HG03460 (cell line): ENCODE measurements around the gene PCK2.

Source experiments
- ATAC-seq: cut with Tn5 transposase; IDR thresholded peaks from one replicate; pipeline ENCODE4 v1.9.1; 2021; ENCODE audit not compliant: unreplicated experiment

PCK2 gene

GRCh38 chr14:24074625-24075484, 19.3 kb upstream of the PCK2 start:
- no peak for ATAC-seq

GRCh38 chr14:24075485-24076301, 18.4 kb upstream of the PCK2 start:
- ATAC-seq: no peak

- ATAC-seq: no peak
These were observed 17.9 kb upstream of the PCK2 start for GRCh38 chr14:24076302-24076601.

- no peak for ATAC-seq
These were observed 17.0 kb upstream of the PCK2 start for GRCh38 chr14:24077086-24077485.

DNA sequence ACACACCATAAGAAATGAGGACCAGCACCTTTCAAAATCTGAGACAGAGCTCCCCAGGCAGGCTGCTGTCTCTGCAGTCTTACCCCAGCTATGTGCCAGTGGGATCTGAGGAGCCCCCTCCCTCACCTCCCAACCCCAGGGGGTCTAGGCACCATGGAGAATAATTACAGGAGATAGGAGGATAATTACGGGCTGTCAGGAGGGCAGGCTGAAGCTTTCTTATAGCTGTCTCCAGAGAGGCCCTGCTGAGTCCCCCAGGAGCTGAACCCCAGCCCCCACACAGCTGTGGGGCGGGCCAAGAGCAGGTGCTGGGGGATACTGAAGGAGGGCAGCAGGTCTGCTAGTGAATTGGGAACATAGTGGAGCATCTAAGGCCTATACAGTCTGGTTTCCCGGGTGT, 16.0 kb upstream of the PCK2 start:
- no peak for ATAC-seq

DNA sequence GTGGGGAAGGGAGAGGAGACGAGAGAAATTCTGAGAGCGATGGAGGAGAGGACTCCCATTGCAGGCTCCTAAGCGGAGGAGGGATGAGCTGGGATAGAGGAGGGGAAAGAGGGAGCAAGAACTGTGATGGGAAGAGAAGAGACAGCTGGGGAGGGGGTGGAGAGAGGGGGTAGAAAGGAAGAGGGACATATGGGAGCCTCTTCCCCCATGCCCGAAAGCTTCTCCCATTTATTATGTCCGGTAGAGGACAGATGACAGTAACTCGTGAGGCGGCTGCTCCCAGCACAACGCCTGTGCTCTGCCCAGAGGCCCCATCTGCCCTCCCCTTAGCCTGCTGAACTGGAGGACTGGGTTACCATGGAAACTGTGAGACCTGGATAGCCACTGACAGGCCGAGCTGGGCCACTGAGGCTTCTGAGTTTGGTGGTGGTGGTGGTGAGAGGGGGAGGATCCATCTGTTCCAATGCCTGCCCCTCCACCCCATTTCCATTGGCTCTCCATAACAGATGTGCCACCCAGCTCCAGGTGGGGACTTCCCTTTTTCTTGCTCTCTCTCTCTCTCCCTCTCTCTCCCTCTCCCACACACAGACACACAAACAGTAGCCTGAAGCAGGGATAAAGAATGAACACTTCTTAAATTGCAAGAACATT, 14.5 kb upstream of the PCK2 start:
- no peak for ATAC-seq

DNA sequence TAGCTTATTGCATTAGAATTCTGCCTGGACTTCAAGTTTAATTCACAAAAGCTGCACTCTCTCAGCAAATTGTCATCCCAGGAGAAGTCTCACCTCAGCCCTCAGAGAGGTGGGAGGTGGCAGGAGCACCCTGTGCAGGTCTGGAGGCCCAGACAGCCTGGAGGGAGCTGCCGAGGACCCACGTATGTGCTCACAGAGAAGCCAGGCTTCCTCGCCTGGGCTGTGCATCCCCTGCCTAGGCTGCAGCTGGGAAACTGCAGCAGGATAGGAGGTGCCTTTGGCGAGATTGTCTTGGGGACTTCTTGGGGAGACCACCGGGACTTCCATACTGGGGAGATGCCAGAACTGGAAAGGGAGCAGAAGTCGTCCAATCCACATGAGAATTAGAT, 14.0 kb upstream of the PCK2 start:
- ATAC-seq: no peak

DNA sequence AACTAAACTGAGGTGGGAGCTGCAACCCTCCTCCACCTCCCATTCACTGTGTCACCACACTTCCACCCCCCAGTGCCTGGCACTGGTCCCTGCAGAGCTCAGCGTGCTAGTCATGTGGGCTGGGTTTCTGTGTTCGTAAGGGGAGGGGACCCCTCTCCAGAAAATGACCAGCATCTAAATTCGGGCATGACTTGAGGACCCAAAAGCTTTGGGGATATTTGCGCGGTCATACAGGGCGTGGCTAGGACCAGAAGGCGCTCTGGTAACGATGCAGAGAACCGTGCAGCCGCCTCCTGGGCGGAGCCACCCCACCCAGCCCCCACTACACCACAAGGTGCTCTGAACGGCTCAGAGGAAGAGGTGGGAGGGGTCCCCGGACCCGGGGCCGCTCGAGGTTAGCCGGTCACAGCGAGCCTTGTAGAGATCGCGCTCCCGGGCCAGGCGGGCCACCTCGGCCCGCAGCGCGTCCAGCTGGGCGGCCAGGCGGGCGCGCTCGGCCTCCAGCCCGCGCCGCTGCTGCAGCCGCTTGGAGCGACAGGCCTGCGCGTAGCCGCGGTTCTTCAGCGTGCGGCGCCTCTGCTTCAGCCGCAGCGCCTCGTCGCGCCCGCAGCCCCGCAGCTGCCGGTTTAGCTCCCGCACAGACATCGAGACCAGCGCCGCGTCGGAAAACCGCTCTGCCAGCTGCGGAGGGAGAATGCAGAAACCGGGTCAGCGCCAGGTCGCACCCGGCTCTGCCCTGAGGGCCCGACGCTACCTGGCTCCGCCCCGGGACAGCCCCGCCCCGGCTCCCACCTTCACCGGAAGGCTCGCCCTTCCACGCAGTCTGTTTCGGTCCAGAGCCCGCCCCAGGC, 13.0 kb upstream of the PCK2 start:
- peak; percentile 90 for ATAC-seq

DNA sequence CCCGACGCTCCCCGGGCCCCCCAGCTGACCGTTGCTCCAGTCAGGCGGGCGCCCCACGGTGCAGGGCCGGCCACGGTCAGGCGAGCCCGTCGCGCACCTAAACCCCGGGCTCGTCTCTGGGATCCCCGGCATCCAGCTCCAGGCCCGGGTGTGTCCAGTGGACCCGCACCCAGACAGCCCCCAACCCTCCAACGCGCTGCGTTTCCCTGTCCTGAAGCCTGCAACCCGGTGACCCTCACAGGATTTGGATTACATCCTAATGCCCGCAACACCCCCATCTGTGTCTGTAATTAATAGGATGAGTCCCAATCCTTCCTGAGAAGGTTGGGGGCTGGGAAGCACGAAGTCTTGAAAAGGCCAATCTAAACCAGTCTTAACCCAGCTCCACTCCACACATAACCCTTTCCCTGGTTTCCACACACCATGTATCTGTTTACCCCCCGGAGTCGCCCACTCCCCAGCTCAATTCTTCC, 12.3 kb upstream of the PCK2 start:
- ATAC-seq: no peak

GRCh38 chr14:24082411-24083080, 11.6 kb upstream of the PCK2 start:
- no peak for ATAC-seq

DNA sequence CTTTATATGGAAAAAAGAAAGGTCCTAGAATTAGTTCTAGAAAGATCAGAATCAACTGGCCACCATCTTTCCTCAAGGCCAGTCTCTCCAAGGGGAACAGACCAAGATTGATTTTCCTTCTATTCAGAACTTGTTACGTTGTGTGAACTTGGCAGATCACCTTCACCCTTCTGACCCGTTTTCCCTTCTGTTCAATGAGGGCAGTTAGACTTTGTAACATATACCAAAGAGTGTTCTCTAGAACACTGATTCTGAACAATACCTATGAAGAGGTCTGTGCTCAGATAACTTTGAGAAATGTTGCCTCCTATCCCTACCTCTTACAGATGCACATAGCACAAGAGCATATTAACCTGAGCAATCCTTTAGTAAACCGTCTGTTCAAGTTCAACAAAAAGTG, 10.6 kb upstream of the PCK2 start:
- ATAC-seq: no peak

DNA sequence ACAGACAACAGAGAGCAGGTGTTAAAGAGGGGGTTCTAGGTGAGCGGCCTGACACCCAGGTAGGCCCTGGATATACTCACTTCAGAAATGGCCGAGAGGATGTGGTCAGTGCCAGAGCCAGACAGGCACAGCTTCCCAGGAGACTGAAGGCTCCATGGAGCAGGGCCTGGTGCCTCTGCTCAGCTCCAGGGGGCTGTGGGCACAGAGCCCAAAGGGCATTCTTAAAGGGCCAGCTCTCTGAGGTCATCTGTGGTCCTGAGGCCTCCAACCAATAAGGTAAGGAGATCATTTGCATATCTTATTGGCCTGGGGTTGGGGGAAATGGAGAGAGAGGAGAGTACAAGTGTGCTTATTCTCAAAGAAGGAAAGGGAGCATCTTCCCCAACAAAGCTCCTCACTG, 9.7 kb upstream of the PCK2 start:
- ATAC-seq: no peak

DNA sequence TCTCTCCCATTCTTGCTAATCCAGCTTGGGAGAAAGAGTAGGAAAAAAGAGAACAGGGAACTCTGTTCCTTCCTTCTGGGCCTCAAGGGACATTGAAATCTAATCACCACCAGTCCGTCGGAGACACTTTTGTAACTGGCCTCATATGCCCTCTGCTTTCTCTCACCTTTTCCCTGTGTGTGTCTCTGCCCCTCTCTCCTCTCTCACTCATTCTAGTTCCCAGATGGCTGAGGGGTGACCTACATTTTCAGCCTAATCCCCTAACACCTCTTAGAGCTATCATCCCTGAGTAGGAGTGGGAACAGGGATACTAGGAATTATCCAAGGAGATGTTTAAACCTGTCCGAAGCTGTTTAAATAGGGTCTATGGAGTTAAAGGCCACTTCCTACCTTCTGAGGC, 8.9 kb upstream of the PCK2 start:
- no peak for ATAC-seq

- ATAC-seq: no peak
These were observed 7.7 kb upstream of the PCK2 start for GRCh38 chr14:24086193-24086955.

- no peak for ATAC-seq
These were observed 7.1 kb upstream of the PCK2 start for GRCh38 chr14:24087004-24087403.

DNA sequence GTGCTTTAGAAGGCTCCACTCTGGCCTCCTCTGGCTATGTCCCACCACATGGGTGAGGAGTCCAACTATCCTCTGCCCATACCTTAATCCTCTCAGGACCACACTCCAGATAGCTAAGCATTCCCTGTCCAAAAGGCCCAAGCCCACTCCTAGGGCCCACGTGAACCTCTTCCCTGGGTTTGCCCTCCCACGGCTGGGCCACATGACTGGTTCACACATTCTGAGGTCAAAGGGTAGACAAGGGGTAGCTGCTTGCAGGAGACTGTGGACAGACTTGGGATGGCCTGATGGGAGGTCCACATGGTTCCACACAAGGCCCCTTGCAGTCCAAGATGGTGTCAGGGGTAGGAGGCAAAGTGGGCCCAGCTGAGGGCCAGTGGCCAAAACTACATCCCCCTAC, 6.0 kb upstream of the PCK2 start:
- no peak for ATAC-seq

- ATAC-seq: no peak
These were observed 4.2 kb upstream of the PCK2 start for GRCh38 chr14:24089890-24090289.

DNA sequence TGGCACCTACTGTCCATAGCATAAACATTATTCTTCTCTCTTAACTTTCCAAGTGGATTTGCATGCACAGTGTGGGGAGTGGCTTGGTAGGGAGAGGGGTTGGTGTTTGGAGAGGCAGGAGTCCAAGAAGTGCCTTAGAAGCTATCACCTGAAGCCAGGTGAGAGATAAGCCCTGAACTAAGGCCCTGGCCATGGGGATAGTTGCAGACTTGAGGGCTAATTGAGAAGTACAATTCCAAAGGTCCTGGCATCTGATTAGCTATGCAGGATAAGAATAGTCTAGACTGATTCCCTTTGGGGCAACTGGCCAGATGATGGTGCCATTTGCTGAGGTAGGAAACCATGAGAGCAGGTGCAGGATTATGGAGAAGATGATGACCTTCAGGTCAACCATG, 2.0 kb upstream of the PCK2 start:
- no peak for ATAC-seq

GRCh38 chr14:24092505-24093206, 1.5 kb upstream of the PCK2 start:
- no peak for ATAC-seq
